ENCODE measurements around the gene RNF43. TPM values are rescaled to one million over a fixed set of nuclear protein-coding genes. Genes with fewer than 3 reads are reported as not detected.

RNF43 gene
- polyA plus RNA-seq, 1 donor from 2014 or later, result not detected

GRCh38 chr17:58400826-58401225 is 16.5 kb downstream of the RNF43 start:
- Histone ChIP-seq H3K9ac (ENCODE audit: low read length) (no peak overlapping the region), H3K4me3 (ENCODE audit: low read length) (no peak overlapping the region), H3K27ac (ENCODE audit: low read length) (no peak overlapping the region), H3K9me2 (ENCODE audit: insufficient read depth, low read length) (no peaks in the 10 kb centered on the region), H3K27me3 (ENCODE audit: insufficient read depth, low read depth, low read length) (no peaks in the 10 kb centered on the region), H3K9me3 (ENCODE audit: low read length) (no peaks in the 10 kb centered on the region), H3F3A (ENCODE audit: insufficient read depth, low read length, poor library complexity, severe bottlenecking) (no peaks in the 10 kb centered on the region), H3K4me2 (ENCODE audit: low read length) (no peak overlapping the region), H4K20me1 (ENCODE audit: insufficient read depth) (no peaks in the 10 kb centered on the region), H3K36me3 (ENCODE audit: insufficient read depth, low read length) (no peaks in the 10 kb centered on the region), H3K79me2 (replicated peaks; ENCODE audit: insufficient read depth, low read length) (no peaks in the 10 kb centered on the region), H2AFZ (ENCODE audit: low read depth, low read length) (no peak overlapping the region)
- TF ChIP-seq RAD21 (conservative IDR thresholded peaks at IDR 0.05) (no peak), SMC3 (conservative IDR thresholded peaks at IDR 0.05; ENCODE audit: poor library complexity) (no peak), REST (IDR thresholded peaks at IDR 0.05; ENCODE audit: borderline replicate concordance) (no peak), EZH2 (IDR thresholded peaks at IDR 0.05; ENCODE audit: borderline replicate concordance, insufficient read depth, low read length, poor library complexity, severe bottlenecking) (no peak), EP300 (conservative IDR thresholded peaks at IDR 0.05; ENCODE audit: poor library complexity, severe bottlenecking) (no peak), POLR2AphosphoS5 (IDR thresholded peaks at IDR 0.05) (no peak), MXI1 (conservative IDR thresholded peaks at IDR 0.05; ENCODE audit: poor library complexity, severe bottlenecking) (no peak), TAF1 (IDR thresholded peaks at IDR 0.05; ENCODE audit: low read depth) (no peak)
- TF ChIP-seq, protein P1, sequence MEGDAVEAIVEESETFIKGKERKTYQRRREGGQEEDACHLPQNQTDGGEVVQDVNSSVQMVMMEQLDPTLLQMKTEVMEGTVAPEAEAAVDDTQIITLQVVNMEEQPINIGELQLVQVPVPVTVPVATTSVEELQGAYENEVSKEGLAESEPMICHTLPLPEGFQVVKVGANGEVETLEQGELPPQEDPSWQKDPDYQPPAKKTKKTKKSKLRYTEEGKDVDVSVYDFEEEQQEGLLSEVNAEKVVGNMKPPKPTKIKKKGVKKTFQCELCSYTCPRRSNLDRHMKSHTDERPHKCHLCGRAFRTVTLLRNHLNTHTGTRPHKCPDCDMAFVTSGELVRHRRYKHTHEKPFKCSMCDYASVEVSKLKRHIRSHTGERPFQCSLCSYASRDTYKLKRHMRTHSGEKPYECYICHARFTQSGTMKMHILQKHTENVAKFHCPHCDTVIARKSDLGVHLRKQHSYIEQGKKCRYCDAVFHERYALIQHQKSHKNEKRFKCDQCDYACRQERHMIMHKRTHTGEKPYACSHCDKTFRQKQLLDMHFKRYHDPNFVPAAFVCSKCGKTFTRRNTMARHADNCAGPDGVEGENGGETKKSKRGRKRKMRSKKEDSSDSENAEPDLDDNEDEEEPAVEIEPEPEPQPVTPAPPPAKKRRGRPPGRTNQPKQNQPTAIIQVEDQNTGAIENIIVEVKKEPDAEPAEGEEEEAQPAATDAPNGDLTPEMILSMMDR (IDR thresholded peaks at IDR 0.05; ENCODE audit: poor library complexity, severe bottlenecking), result no peak

DNA sequence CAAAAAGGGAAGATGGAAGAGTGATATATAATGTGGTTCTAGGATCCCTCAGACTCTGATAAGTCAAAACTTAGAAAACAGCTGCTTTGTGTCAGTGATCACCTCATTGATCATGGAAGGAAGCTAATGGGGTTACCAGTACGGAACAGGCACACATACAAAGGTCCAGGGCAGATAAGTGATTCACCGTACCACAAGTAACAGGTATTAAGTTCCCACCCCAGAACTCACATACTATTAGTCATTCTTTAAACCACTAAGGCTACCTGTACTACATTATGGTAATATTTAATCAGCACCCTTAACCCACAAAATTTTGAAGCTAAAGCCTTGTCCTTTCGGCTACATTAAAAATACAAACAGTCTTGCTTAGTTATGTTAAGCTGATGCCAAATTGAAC is 17.4 kb downstream of the RNF43 start:
- H3K9me2 ChIP-seq (ENCODE audit: insufficient read depth, low read length), result no peaks in the 10 kb centered on the region
- no peaks in the 10 kb centered on the region for H3K9me3 ChIP-seq (ENCODE audit: low read length)
- H2AFZ ChIP-seq (ENCODE audit: low read depth, low read length), result no peak overlapping the region
- no peaks in the 10 kb centered on the region for H3K36me3 ChIP-seq (ENCODE audit: insufficient read depth, low read length)
- no peak overlapping the region for H3K27ac ChIP-seq (ENCODE audit: low read length)
- H3F3A ChIP-seq (ENCODE audit: insufficient read depth, low read length, poor library complexity, severe bottlenecking), result no peaks in the 10 kb centered on the region
- no peaks in the 10 kb centered on the region for H3K27me3 ChIP-seq (ENCODE audit: insufficient read depth, low read depth, low read length)
- no peaks in the 10 kb centered on the region for H3K79me2 ChIP-seq (replicated peaks; ENCODE audit: insufficient read depth, low read length)
- TF ChIP-seq EP300 (conservative IDR thresholded peaks at IDR 0.05; ENCODE audit: poor library complexity, severe bottlenecking) (no peak), MXI1 (conservative IDR thresholded peaks at IDR 0.05; ENCODE audit: poor library complexity, severe bottlenecking) (no peak), EZH2 (IDR thresholded peaks at IDR 0.05; ENCODE audit: borderline replicate concordance, insufficient read depth, low read length, poor library complexity, severe bottlenecking) (no peak), TAF1 (IDR thresholded peaks at IDR 0.05; ENCODE audit: low read depth) (no peak), RAD21 (conservative IDR thresholded peaks at IDR 0.05) (no peak), REST (IDR thresholded peaks at IDR 0.05; ENCODE audit: borderline replicate concordance) (no peak), SMC3 (conservative IDR thresholded peaks at IDR 0.05; ENCODE audit: poor library complexity) (no peak), POLR2AphosphoS5 (IDR thresholded peaks at IDR 0.05) (no peak)
- TF ChIP-seq, protein P1 (IDR thresholded peaks at IDR 0.05; ENCODE audit: poor library complexity, severe bottlenecking), result no peak
- H3K4me3 ChIP-seq (ENCODE audit: low read length), result no peak overlapping the region
- no peaks in the 10 kb centered on the region for H4K20me1 ChIP-seq (ENCODE audit: insufficient read depth)
- no peak overlapping the region for H3K4me2 ChIP-seq (ENCODE audit: low read length)
- H3K9ac ChIP-seq (ENCODE audit: low read length), result no peak overlapping the region

All from neural cell (in vitro differentiated cells).